GOT3 (cell line): ENCODE data around the gene TCF12.
"Not testable (repeated sequence)": the region's sequence is repeated elsewhere in the genome, so short reads cannot be mapped to it uniquely, and the experiment has no call there.

ENCODE experiments used
- DNase-seq: peaks from one replicate; lab custom pipeline; 2025; ENCODE audit warnings: mixed read lengths; lab: John Stamatoyannopoulos, UW

TCF12 gene

DNA sequence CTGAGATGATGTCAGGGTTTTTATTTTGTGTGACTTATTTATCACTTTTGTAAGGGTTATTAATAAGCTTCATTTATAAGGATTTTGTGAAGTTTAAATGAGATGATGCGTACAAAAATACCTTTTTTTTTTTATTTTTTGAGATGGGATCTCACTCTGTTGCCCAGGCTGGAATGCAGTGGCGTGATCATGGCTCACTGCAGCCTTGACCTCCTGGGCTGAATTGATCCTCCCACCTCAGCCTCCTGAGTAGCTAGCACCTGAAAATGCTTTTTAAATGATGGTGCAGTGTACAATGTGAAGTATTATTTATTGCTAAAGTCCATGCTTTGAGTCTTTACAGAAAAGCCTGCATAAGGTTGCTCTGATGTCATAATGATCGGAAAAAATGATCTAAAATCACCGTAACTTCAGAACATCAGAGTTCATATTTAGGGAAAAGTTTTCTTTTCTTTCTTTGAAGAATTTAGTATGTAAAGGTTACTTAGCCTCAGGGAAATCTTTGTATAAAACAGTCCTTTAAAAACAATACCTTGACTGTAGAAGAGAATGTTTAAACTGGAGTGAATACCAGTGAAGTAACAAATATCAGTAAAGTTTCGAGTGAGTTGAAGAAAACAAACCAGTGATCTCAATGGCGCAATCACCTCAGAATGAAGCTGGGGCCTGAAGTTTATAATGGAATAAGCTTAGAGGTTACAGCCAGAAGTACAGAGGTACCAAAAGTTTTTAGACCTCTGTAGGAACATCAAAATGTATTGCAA, 29.7 kb downstream of the TCF12 start:
- DNase-seq: no peak

DNA sequence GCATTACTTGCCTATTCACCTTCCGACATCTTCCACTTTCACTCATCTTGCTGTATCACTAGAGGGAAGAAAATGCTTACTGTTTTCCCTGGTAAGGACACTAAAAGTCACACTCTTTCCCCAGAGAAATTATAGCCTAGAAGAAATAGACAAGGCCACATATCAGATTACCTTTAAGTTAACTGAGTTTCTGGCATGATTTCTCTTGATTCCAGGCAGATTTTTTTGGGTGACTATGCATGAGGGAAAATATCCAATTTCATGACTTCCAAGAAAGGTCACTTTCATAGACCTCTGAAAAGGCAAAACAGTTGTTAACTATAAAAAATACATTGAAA, 30.3 kb downstream of the TCF12 start:
- no peak for DNase-seq

DNA sequence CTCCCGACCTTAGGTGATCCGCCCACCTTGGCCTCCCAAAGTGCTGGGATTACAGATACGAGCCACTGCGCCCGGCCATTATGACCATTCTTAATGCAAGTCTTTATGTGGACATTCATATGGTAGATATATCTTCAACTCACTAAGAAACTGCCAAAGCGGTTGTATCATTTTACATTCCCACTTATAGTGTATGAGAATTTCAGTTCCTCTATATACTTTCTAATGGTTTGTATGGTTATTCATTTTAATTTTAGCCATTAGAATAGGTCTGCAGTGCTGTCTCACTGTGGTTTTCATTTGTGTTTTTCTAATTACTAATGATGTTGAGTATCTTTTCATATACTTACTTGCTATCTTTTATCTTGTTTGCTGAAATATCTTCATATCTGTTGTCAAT, 32.5 kb downstream of the TCF12 start:
- no peak for DNase-seq

DNA sequence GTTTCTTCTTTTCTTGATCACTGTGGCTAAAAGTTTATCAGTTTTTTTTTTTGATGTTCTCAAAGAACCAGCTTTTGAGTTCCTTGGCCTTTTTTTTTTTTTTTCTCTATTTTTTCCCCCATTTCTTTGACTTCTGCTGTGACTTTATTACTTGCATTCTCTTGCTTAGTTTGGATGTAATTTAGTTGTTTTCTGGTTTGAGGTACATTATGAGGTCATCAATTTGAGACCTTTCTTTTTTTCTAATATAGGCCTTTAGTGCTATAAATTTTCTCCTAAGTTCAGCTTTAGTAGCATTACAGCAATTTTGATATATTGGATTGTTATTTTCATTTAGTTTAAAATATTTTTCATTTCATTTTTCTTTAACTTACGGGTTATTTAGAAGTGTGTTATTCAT, 35.3 kb downstream of the TCF12 start:
- DNase-seq: no peak

DNA sequence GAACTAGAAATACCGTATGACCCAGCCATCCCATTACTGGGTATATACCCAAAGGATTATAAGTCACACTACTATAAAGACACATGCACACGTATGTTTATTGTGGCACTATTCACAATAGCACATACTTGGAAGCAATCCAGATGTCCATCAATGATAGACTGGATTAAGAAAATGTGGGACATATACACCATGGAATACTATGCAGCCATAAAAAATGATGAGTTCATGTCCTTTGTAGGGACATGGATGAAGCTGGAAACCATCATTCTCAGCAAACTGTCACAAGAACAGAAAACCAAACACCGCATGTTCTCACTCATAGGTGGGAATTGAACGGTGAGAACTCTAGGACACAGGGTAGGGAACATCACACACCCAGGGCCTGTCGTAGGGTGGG, 36.6 kb downstream of the TCF12 start:
- not testable (repeated sequence) for DNase-seq

DNA sequence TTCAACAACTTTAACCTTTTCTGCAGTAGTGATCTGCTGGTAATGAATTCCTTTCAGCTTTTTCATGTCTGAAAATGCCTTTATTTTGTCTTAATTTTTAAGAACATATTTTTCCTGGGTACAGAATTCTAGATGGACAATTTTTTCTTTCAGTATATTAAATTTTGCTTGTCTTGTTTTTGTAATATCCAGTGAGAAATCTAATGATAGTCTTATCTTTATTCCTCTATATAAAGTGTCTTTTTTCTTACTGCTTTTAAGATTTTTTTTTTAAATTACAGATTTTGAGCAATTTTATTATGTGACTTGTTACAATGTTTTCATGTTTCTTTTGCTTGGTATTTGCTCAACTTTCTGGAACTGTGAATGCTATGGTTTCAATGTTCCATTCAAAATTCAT, 38.1 kb downstream of the TCF12 start:
- DNase-seq: no peak

DNA sequence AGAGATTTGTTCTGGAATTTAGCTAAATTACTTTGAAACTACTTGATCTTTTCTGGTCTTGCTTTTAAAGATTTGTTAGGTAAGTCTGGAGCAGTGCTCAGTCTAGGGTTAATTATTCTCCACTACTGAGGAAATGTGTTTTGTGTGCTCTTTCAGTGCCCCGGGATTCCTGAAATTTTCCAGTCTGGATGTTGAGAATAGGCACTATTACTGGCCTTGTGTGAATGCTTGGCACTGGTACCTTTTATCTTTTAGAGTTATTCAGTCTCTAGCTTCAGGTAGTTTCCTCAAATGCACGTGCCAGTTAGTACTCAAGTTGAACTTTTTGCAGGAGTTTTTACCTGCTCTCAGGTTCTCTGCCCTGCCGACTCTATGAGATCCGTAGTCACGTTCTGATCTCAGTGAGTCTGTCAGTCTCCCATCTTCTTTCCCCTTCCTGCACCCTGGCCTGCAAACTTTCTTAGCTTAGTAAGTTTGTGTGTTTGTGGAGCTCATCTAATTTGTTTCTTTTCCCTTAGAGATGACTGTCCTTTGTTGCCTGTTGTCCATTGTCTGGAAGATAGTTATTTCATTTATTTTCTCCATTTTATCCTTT, 39.5 kb downstream of the TCF12 start:
- DNase-seq: no peak

DNA sequence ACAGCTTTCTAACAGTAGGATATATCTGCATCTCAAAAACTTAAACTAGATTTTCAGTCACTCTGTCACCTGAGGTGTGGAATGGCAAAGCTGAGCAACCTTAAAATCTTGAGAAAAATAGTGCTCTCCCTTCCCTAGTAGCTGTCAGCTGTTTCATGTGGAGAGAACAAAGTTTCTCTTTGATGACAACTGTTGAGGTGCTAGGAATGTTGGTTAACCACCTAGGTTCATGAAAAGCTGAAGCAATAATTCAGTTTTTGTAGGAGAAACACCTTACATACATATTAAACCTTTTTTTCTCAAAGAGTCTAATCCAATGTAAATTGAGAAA, 40.8 kb downstream of the TCF12 start:
- no peak for DNase-seq

DNA sequence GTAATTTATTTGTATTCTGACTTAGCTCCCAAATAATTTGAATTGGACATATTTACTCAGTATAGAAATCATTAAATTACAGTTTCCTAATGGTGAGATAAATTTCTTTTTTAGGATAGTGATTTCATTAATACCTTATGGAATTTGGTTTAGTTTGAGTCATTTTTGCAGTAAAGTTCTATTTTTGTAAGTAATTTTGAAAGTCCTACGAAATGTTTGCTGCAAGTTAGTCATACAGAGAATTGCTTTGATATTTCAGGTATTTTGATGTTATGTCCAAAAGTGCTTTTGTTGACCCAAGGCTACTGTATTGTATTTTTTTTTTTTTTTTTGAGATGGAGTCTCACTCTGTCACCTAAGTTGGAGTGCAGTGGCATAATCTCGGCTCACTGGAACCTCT, 41.7 kb downstream of the TCF12 start:
- no peak for DNase-seq

DNA sequence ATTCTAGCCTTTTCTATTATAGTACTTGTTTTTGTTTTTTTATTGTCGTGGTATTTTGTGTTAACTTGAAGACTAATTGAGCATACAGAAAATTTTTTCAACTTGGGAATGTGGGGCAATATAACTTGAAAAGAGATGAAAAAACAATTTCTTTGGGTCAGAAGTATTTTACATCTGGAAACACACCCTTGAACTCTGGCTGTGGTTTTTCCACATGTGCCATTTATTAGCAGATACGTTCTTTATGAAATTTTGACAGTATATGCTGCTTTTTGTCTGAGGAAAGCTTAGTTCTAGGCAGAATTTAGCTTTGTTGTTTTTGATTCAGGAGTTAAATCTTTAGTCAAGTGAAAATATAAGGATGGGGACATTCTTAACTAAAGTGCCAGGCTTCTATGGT, 44.7 kb downstream of the TCF12 start:
- DNase-seq: no peak

DNA sequence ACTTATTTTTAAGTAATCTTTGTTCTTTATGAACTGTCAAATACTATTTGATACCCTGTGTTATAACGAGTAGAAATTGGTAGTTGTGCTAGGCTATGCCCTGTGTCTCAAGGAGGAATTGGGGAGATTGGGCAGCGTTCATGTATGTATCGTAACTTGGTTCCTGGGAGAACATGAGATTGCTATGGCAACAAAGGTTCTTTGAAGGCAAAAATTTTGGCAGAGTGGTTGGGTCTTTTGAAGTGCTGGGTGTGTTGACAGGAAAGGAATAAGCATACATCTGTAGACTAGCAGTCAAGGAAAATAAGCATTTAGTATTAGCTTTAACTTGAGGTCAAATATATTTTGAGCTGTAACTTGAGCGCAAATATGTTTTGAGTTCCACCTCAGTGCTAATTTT, 45.3 kb downstream of the TCF12 start:
- DNase-seq: no peak

DNA sequence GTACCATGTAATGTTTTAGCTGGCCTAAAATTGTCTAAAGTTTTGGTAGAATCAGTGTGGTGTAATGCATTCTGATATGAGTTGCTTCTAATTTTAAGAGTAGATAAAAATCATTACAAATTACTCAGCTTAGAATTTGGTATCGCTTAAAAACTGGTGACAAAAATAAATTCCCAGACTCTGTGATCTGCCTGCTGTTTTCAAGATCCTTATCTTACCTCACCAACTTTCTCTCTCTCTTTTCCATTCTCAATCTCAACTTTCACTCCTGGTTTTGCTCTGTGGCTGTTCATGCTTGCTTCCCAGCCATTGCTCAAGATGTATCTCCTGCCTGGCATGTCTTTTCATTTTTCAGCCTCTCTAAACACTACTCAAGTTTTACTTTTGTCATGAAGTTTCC, 45.7 kb downstream of the TCF12 start:
- no peak for DNase-seq

DNA sequence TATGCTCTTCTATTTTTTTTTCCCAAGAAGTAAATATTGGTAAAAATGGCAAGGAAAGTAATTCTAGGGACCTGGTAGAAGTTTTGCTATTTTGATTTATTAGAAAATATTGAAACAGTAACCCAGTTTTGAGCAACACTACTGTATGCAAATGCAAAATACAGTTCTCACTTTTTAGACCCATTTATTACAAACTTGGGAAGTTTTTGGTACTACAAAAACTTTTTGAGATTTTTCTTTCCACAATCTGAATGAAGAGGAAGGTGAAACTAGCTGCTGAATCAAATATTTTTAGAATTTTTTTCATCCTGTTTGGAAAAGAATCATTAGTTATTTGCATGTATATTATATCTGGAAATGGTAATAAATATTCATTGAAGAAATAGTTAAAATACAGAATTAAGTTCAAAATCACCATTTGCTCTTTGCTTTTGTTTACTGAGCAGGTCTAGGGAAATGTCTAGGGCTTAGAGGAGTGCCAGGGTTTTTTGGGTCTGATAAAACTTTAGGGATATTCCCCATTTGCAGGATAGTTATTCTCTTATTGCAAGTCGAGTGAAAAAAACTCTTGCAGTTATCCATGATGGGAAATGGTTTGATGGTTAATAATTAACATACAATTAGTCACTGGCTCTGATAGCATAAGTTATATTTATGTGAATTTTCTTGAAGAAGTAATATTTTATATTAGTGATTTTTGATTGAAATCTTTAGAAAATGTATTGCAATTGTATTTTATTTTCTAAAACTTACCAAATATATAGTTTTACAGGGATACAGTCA, 47.0 kb downstream of the TCF12 start:
- no peak for DNase-seq

DNA sequence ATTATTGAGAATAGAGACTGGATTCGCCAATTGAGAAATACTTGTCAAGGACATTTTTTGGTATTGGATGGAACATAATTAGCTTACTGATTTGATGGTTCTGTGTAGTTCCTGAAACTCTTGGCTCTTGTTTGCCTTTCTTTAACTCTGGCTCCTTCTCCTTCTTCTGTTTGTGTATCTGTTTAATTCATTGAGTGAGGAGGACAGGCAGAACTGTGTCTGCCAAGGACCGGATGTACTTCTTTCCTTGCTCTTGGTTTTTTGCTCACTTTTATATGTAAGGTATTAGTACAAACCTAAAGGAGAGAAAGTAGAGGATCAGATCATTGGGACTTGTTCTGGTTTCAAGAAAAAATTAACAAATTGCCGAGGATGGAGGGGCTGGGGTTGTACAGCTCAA, 48.9 kb downstream of the TCF12 start:
- DNase-seq: no peak

DNA sequence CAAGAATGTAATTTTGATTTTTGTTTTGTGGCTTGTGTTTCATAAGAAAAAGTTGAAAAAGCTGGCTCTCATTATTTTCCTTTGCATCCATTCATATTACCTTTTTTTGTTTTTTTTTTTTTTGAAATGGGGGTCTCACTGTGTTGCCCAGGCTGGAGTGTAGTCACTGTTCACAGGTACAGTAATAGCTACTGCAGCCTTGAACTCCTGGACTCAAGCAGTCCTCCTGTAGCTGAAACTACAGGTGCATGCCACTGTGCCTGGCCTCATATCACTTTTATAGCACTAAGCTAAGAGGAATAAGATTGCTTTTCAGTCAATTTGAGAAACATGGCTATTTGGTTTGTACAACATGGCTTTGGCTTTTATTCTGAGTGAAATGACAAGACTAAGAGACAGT, 49.8 kb downstream of the TCF12 start:
- no peak for DNase-seq

DNA sequence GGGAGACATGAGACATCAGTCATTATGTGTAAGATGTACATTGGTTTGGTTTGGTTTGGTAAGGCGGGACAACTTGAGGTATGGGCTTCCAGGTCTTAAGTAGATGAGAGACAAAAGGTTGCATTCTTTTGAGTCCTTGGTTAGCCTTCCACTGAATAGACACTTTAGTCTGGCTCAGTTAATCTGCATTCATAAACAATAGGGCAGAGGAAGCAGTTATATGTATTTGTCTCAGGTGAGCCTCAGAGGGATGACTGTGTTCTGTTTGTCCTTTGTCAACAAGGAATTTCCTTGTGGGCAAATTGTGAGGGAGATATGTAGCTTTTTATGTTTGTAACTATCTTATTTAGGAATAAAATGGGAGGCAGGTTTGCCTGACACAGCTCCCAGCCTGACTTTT, 50.4 kb downstream of the TCF12 start:
- no peak for DNase-seq

DNA sequence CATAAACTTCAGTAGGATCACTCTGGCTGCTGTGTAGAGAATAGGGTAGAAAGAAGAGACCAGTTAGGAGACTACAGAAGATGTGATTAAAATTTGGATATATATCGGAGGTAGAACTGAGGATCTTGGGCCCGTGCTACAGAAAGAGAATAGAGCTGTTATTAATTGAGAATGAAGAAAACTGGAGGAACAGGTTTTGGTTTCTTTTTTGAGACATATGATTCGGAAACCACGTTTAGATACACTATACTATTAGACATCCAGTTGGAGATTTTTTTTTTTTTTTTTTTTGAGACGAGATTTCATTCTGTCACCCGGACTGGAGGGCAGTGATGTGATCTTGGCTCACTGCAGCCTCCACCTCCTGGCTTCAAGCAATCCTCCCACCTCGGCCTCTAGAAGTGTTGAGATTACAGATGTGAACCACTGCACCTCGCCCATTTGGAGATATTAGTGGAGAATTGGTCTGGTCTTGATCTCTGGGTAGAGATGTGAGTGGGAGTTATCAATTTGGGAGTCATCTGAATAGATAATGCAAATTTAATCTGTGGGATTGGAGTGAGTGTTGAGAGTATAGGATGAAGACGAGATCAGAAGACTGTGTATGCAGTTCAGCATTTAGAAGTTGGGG, 50.9 kb downstream of the TCF12 start:
- no peak for DNase-seq

DNA sequence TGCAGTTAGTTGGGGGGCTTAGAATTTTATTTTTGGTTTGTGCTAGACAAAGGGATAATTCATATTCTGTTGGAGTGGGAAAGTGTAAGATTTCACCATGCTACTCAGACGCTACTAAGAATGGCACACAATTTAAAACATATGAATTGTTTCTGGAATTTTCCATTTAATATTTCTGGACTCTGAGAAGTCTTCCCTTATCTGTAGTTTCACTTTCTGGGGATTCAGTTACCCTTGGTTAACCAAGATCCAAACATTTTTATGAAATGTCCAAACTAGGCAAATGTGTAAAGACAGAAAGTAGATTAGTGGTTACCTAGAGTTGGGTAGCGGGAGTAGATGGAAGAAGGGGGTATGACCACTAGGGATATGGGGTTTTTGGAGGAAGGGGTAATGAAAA, 53.1 kb downstream of the TCF12 start:
- DNase-seq: no peak

DNA sequence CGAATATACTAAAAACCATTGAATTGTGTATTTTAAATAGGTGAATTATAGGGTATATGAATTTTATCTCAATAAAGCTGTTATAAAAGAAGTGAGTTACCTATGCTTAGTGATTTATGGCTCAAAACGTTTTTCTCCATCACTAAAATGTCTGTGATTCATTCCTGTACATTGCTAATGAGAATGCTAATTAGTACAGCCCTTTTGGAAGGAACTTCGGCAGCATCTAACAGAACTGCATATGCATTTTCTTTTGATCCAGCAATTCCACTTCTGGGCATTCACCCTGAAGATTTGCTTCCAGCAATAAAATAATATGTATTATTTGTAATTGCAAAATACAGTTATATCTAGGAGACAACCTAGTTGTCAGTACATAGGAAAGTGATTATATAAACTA, 53.6 kb downstream of the TCF12 start:
- DNase-seq: no peak

DNA sequence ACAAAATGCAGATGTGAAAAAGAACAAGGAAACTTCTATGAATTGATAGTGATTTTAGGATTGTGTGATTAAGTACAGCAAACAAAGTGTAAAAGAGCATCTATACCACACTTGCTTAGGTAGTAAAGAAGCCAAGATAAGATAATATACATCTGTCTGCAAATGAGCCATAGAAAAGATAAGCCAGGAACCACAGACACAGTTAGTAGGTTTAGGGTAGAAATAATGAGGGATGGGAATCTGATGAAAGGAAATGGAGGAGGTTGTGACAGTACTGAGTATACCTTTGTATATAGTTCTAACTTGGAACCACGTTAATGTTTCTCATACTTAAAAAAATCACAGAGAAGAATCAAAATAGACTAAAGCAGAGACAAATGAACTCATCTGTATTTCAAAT, 54.0 kb downstream of the TCF12 start:
- no peak for DNase-seq

DNA sequence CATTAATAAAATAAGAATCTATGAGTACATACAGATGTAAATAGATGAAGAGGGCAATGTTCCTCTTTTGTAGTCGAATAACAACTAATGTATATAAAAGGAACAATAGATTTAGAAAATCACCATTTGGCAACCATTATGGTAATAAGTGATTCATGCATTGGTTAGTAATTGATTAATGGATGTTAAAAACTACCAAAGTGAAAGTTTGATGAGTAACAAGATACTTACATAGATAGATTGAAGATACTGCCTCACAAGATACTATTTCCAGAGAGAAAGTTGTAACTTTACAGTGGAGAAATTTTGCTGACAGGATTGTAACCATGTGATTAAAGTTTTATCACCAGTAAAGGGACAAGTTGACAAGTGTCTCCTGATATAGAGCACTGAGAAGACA, 55.0 kb downstream of the TCF12 start:
- DNase-seq: no peak

DNA sequence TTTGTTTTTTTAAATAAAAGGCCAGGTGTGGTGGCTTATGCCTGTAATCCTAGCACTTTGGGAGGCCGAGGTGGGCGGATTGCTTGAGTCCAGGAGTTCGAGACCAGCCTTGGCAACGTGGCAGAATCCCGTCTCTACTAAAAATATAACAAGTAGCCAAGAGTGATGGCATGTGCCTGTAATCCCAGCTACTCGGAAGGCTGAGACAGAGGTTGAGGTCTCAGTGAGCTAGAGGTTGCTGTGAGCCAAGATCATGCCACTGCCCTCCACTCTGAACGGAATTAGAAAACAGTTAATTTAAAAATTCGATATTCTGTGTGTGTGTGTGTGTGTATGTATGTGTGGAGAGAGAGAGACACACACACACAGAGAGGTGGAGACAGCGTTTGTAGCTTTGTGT, 58.8 kb downstream of the TCF12 start:
- DNase-seq: no peak
